Measurements from ENCODE around the gene CYP4F11.
"Not testable (repeated sequence)": the region's sequence is repeated elsewhere in the genome, so short reads cannot be mapped to it uniquely, and the experiment has no call there.

The CYP4F11 gene

GRCh38 chr19:15873771-15874170 is 60.6 kb downstream of the CYP4F11 start:
- not testable (repeated sequence) for DNase-seq

- peak; percentile 26 to 41 for DNase-seq
Observed at GRCh38 chr19:15871570-15871969, 62.8 kb downstream of the CYP4F11 start.

- no peak for DNase-seq
Observed at GRCh38 chr19:15869873-15870272, 64.5 kb downstream of the CYP4F11 start.

GRCh38 chr19:15869109-15869555 is 65.2 kb downstream of the CYP4F11 start:
- peak; percentile 26 to 30 for DNase-seq

GRCh38 chr19:15866636-15867035 is 67.7 kb downstream of the CYP4F11 start:
- no peak for DNase-seq

- DNase-seq, result no peak
Observed at GRCh38 chr19:15864824-15865223, 69.5 kb downstream of the CYP4F11 start.

GRCh38 chr19:15863272-15863671 is 71.1 kb downstream of the CYP4F11 start:
- DNase-seq, result no peak

GRCh38 chr19:15862444-15862843 is 71.9 kb downstream of the CYP4F11 start:
- DNase-seq, result no peak
